Measurements from ENCODE around the gene ZNRF1.
A peak's percentile ranks its signal among the peaks of the same experiment; 100 is the strongest.

The ZNRF1 gene

DNA sequence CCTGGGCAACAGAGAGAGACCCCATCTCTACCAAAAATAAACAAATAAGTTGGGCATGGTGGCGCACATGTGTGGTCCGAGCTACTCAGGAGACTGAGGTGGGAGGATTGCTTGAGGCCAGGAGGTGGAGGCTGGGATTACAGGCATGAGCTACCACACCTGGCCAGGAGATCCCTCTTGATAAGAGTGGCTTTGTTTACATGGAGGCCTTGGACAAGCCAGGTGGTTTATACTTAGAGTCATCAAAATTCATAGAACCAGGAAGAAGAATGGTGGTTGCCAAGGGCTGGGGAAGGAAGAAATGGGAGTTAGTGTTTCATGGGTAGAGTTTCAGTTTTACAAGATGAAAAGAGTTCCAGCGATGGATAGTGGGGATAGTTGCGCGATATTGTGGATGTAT lies 140.7 kb downstream of the ZNRF1 start:
- TF ChIP-seq, protein P1, sequence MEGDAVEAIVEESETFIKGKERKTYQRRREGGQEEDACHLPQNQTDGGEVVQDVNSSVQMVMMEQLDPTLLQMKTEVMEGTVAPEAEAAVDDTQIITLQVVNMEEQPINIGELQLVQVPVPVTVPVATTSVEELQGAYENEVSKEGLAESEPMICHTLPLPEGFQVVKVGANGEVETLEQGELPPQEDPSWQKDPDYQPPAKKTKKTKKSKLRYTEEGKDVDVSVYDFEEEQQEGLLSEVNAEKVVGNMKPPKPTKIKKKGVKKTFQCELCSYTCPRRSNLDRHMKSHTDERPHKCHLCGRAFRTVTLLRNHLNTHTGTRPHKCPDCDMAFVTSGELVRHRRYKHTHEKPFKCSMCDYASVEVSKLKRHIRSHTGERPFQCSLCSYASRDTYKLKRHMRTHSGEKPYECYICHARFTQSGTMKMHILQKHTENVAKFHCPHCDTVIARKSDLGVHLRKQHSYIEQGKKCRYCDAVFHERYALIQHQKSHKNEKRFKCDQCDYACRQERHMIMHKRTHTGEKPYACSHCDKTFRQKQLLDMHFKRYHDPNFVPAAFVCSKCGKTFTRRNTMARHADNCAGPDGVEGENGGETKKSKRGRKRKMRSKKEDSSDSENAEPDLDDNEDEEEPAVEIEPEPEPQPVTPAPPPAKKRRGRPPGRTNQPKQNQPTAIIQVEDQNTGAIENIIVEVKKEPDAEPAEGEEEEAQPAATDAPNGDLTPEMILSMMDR (IDR thresholded peaks at IDR 0.05; ENCODE audit: low read length, missing control alignments) = no peak
- H3K4me3 ChIP-seq (replicated peaks; ENCODE audit: low read depth, low read length) = no peak overlapping the region
- DNase-seq (ENCODE audit: low read depth) = no peak

DNA sequence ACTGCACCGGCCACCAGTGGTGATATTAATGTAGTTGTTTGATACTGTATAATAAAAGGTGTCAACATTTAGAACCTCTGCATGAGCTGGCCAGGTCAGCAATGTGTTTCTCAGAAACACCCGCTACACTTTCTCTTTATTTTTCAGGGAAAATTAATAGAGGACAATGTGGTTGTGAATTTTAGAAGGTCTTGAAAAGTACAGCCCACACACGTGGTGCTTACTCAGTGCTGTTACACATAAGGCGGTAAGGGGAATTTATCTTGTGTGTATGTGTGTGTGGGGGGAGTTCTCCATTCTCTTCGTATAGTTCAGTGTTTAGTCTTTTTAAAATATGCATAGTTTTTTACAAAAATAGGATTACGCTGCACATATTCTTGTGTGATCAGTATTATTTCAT lies 145.1 kb downstream of the ZNRF1 start:
- no peak overlapping the region for H3K4me3 ChIP-seq (replicated peaks; ENCODE audit: low read depth, low read length)
- no peak for DNase-seq (ENCODE audit: low read depth)
- TF ChIP-seq, protein P1 (IDR thresholded peaks at IDR 0.05; ENCODE audit: low read length, missing control alignments) = no peak

DNA sequence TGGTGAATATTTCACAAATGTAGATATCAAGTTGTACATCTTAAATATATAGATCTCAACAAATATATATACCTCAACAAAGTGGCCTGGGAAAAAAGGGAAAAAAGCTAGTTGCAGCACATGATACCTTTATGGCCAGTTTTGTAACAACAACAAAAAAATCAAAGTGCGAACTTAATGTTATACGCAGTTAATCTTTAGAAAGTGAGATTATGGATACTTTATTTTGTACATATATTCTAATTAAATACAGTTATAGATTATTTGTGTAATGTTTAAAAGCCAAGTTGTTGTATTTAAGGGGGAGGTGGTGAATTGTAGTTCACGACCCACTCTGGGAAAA lies 149.1 kb downstream of the ZNRF1 start:
- DNase-seq (ENCODE audit: low read depth) = no peak
- peak overlapping the region; percentile 94 for H3K4me3 ChIP-seq (replicated peaks; ENCODE audit: low read depth, low read length)
- TF ChIP-seq, protein P1 (IDR thresholded peaks at IDR 0.05; ENCODE audit: low read length, missing control alignments) = no peak

DNA sequence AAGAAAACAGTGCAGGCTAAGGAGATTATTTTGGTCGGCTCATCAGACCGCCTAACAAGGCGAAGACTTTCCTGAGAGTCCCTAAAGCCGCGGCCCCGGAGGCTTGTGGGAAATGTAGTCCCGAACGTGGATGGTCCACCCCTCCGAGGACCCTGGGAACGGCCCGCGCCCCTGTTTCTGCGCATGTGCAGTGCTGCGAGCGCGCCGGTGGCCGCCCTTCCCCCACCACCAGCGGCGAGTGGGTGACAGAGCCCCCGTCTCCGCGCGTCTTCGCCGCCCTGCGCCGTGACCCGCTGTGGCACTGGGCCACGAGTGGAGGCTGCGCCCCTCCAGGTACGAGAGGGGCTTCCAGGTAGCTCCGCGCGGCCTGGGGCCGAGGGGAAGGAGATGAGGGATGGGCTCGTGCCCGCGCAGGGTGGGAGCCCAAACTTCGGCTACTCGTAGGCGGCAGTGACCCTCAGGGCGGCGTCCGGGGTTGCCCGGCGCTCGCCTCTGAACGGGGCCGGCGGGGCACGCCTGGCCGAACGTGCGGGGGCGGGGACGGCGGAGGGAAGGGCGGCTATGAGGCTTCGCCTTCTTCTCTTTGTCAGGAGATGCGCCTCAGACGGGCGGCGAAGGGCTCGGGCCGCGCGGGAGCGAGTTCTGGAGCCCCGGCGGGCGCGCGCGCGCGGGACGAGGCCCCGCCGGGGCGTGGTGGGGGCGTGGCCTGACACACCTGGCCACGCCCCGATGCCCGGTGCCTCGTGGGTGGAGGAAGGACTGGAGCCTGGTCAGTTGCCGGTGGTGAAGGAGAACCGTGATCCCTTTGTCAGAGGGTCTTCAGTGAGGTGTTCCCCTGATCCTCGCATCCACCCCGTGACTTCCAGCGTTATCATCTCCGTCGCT lies 149.7 kb downstream of the ZNRF1 start, which contains the start of gene ZFP1:
Gene ZFP1 (plus strand): TSS at position 214 of the 885 bp plus-strand sequence. CDS start 4,428 bp downstream, outside the sequence.
- DNase-seq (ENCODE audit: low read depth) = peak; percentile 94
- peak within 1 kb of the TSS; percentile 94 for H3K4me3 ChIP-seq (replicated peaks; ENCODE audit: low read depth, low read length)
- TF ChIP-seq, protein P1 (IDR thresholded peaks at IDR 0.05; ENCODE audit: low read length, missing control alignments) = no peak

DNA sequence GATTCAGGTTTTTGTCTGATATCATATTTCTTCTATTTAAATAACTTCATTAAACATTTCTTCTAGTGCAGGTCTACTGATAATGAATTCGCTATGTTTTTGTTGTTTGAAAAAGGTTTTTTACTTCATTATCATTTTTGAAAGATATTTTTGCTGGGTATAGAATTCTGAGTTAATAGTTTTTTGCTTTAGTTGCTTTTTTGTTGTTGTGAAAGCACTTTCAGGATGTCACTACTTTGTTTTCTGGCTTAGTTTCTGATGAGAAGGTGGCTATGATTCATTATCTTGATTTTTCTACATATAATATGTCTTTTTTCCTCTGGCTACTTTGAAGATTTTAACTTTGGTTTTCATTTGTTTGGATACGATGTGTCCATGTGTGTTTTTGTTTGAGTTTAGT lies 153.0 kb downstream of the ZNRF1 start:
- TF ChIP-seq, protein P1 (IDR thresholded peaks at IDR 0.05; ENCODE audit: low read length, missing control alignments) = no peak
- no peak for DNase-seq (ENCODE audit: low read depth)
- no peak overlapping the region for H3K4me3 ChIP-seq (replicated peaks; ENCODE audit: low read depth, low read length)

DNA sequence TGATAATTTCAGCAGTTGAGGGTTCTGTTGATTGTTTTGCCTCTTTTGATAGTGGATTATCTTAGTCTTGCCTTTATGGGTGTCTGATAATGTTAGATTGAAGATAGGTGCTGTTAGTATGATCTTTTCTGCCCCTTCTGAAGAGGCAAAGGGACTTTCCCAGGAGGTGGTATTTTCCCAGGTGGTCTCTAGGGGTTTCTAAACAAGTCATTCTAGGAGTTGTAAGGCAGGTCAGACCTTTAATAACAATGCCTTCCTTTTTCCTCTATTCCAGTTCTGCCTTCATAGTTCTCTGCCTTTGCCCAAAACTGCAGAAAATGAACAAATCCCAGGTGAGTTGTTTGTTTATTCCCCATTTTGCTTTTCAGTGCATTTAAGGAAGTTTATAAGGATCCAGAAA lies 153.8 kb downstream of the ZNRF1 start:
- TF ChIP-seq, protein P1 (IDR thresholded peaks at IDR 0.05; ENCODE audit: low read length, missing control alignments) = no peak
- no peak overlapping the region for H3K4me3 ChIP-seq (replicated peaks; ENCODE audit: low read depth, low read length)
- no peak for DNase-seq (ENCODE audit: low read depth)

DNA sequence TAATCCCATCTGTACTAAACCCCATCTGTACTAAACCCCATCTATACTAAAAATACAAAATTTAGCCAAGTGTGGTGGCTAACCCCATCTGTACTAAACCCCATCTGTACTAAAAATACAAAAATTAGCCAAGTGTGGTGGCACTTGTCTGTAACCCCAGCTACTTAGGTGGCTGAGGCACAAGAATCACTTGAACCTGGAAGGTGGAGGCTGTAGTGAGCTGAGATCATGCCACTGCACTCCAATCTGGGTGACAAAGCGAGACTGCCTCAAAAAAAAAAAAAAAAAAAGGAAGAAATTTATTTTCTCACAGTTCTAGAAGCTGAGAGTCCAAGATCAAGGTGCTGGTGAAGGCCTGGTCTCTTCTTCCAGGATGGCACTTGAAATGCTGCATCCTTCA lies 161.6 kb downstream of the ZNRF1 start:
- DNase-seq (ENCODE audit: low read depth) = no peak
- TF ChIP-seq, protein P1 (IDR thresholded peaks at IDR 0.05; ENCODE audit: low read length, missing control alignments) = no peak

More for the DNA sequence above, 161.6 kb downstream of the ZNRF1 start:
- no peak overlapping the region for H3K4me3 ChIP-seq (replicated peaks; ENCODE audit: low read depth, low read length)
